GM19463 (cell line): ENCODE data around the gene SENP2.
A peak's percentile ranks its signal among the peaks of the same experiment; 100 is the strongest.
"Not testable (repeated sequence)": the region's sequence is repeated elsewhere in the genome, so short reads cannot be mapped to it uniquely, and the experiment has no call there.

Experiments
- ATAC-seq: cut with Tn5 transposase; IDR thresholded peaks from one replicate; pipeline ENCODE4 v1.9.1; 2021; ENCODE audit warnings: mild to moderate bottlenecking, moderate library complexity; ENCODE audit not compliant: unreplicated experiment

SENP2 gene

GRCh38 chr3:185585859-185586685 lies at the start of gene SENP2:
TSS of gene SENP2 (plus strand) at chr3:185586295. CDS start at chr3:185586414, 119 bp downstream.
- ATAC-seq, result peak; percentile 94

GRCh38 chr3:185537369-185537970 lies 48.6 kb upstream of the SENP2 start:
- ATAC-seq, result peak; percentile 97

GRCh38 chr3:185539934-185540333 lies 46.2 kb upstream of the SENP2 start:
- no peak for ATAC-seq

- ATAC-seq, result no peak
Measured at GRCh38 chr3:185540695-185541094, 45.4 kb upstream of the SENP2 start.

GRCh38 chr3:185549122-185549521 lies 37.0 kb upstream of the SENP2 start:
- ATAC-seq, result no peak

DNA sequence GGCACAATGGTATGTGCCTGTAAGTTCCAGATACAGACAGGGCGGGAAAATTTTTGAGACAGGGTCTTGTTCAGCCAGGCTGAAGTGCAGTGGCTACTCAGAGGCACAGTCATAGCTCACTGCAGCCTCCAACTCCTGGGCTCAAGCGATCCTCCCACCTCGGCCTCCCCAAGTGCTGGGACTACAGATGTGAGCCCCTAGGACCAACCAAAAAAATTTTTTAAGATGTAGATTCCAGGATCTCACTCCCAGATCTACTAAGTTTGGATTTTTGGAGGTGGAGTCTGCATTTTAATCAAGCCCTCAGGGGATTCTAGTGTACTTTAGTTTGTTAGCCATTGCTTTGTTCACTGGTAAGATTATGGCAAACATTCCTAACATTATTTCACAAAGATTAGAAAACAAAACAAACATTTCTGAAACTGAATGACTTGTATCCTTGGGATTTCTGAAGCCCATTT lies 36.4 kb upstream of the SENP2 start:
- no peak for ATAC-seq

- ATAC-seq, result peak; percentile 91
Measured at GRCh38 chr3:185552358-185552877, 33.7 kb upstream of the SENP2 start, which contains the start of gene LIPH. TSS of gene LIPH (minus strand) at chr3:185552588. CDS start at chr3:185552471, 117 bp downstream.

GRCh38 chr3:185555101-185555501 lies 31.0 kb upstream of the SENP2 start:
- ATAC-seq, result no peak

DNA sequence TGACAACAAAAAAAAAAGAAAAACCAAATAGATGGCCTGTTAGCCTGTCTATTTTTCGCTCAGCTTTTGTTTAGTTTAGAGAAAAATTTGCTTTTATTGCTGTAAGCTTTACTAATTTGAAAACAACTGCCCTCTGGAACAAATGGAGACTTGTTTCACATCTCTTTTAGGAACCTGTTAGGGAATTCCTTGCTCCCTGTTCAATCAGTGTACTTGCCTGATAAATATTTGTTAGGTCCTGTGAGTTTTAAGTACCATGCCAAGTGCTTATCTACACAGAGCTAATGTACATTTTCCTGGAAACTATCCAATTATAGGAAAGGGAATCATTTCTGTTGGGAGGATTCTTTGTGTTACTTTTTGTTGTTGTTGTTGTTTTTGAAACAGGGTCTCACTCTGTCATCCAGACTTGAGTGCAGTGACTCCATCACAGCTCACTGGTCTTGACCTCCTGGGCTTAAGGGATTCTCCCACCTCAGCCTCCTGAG lies 30.2 kb upstream of the SENP2 start:
- no peak for ATAC-seq

GRCh38 chr3:185556640-185557039 lies 29.5 kb upstream of the SENP2 start:
- ATAC-seq, result not testable (repeated sequence)

DNA sequence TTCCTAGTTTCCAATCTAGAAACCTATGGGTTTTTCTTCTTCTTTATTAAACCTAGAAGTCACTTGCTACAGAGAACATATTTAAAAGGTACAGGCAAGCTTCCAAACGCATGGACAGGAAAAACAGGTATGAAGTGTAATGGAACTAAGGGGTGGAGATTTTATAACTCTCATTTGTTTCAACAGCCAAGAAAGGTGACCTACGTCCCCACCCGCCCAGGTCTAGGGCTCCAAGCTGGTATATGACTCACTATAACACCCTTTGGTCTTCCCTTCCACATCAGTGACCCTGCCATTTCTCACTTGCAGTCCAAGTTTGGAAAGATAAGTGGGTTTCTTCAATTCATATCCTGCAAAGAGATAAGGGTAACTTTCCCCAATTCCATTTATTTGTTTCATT lies 27.7 kb upstream of the SENP2 start:
- ATAC-seq, result no peak

DNA sequence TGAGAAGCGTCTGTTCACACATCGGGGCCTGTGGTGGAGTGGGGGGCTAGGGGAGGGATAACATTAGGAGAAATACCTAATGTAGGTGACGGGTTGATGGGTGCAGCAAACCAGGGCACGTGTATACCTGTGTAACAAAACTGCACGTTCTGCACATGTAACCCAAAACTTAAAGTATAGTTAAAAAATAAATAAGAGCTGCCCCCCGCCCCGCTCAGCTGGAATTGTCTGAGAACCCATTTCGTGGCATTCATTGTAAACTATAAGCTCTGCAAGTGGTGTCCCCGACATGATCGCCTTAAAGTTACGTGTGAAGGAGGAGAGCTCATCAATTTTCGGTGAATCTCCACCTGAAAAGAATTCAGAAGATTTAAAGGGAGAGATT lies 26.4 kb upstream of the SENP2 start:
- ATAC-seq, result no peak

DNA sequence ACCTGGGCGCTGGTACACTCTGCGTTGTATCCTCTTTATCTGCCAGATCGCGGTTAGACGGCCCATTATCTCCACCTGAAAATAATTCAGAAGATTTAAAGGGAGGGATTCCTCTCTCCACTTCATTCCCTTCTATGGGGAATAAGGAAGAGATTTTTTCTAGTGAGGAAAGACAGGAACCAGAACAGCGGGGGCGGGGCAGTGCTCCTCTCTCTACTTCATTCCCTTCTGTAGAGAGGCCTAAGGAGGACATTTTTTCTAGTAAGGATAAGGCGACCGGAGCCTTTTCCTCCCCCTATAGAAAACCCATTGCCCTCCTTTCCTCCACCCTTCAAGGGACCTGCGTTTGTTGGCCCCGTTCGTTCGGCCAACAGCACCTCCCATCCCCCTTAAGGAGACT lies 25.4 kb upstream of the SENP2 start:
- no peak for ATAC-seq

- no peak for ATAC-seq
Measured at GRCh38 chr3:185561374-185561943, 24.6 kb upstream of the SENP2 start.

- no peak for ATAC-seq
Measured at GRCh38 chr3:185561958-185562357, 24.1 kb upstream of the SENP2 start.

GRCh38 chr3:185572183-185572582 lies 13.9 kb upstream of the SENP2 start:
- ATAC-seq, result no peak

DNA sequence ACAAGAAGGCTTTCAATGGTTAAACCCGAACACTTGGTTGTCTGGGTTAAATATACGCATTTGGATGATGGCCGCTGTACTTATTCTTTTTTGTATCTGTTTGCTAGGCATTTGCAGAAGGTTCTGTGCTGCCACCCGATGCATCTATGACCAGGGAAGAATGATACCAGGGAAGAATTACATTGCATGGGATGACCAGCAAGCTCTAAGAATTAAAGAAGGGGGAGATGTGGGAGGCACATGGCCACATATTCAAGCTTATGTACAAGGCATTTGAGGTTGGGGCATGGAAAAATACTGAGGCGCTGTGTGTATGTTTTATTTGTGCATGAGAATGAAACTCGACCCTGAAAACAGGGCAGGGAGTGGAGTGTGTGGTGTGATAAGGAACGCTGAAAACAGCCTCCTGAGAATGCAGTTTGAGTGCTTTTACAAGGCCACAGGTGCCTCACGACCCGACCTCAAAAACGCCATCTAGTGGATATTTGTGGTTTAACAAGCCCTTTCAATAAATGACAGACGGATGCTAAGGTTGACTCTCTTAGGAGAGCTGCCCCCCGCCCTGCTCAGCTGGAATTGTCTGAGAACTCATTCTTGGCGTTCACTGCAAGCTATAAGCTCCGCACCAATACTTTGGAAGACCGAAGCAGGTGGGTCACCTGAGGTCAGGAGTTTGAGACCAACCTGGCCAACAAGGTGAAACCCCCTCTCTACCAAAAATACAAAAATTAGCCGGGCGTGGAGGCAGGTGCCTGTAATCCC lies 10.8 kb upstream of the SENP2 start:
- peak; percentile 42 for ATAC-seq

DNA sequence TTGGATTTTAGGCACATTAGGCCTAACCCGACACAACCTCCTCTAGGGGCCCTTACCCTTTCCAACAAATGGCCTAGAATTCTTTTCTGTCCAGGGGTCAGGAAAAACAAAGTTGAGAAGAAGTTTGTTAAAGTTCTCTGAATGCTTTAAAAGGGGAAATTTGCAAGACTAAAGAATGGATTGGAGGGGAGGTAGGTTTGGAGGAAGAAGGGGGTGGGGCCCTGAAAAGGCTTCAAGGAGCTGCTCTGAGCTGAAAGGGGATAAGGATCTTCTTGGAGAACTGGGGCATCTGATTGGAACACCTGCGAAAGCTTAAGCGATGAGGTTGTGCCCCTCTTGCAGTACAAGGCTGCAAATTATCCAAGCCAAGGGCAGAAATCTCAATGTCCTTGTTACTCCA lies 3.9 kb upstream of the SENP2 start:
- ATAC-seq, result no peak

DNA sequence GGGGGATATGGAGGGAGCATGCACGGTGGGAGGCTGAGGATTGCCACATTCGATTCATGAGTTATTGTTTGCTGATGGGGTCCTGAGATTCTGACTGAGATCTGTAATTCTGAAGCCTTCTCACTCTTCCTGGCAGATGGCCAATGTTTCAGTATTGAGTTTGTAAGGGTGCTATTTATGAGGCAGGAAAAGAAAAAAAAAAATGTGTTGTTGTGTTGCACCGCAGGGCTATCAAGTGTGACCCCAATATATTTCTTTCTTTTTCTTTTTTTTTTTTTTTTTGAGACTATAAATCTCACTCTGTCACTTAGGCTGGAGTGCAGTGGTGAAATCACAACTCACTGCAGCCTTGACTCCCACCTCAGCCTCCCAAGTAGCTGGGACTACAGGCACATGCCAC lies 3.2 kb upstream of the SENP2 start:
- no peak for ATAC-seq

- no peak for ATAC-seq
Measured at GRCh38 chr3:185583925-185584324, 2.2 kb upstream of the SENP2 start.

GRCh38 chr3:185584686-185585085 lies 1.4 kb upstream of the SENP2 start:
- ATAC-seq, result no peak
